HG03520 (cell line): ENCODE measurements around the gene CCDC188.
"Not testable (repeated sequence)": the region's sequence is repeated elsewhere in the genome, so short reads cannot be mapped to it uniquely, and the experiment has no call there.

ENCODE experiments used
- ATAC-seq: cut with Tn5 transposase; IDR thresholded peaks from one replicate; pipeline ENCODE4 v1.9.1; 2021; ENCODE audit warnings: mild to moderate bottlenecking, moderate library complexity; ENCODE audit not compliant: unreplicated experiment

CCDC188 gene

GRCh38 chr22:20171288-20172140 is 20.7 kb upstream of the CCDC188 start:
- no peak for ATAC-seq

DNA sequence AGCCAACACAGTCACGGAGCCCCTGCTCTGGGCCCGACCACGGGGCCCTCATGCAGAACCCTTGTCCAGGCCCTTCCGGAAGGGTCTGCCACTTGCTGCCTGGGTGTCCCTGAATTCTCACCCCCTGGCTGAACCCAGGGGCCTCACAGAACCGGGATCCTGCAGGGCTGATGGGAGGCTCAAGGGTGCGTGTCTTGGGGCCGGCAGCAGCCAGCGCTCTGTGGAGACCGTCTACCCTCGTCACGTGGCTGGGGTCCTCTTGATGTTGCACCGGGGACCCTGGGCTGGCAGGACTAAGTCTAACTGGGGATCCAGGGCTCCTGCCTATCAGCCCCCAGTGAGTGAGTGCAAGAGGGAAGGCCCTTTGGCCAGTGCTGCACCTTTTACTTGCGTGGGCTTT is 19.3 kb upstream of the CCDC188 start:
- no peak for ATAC-seq

DNA sequence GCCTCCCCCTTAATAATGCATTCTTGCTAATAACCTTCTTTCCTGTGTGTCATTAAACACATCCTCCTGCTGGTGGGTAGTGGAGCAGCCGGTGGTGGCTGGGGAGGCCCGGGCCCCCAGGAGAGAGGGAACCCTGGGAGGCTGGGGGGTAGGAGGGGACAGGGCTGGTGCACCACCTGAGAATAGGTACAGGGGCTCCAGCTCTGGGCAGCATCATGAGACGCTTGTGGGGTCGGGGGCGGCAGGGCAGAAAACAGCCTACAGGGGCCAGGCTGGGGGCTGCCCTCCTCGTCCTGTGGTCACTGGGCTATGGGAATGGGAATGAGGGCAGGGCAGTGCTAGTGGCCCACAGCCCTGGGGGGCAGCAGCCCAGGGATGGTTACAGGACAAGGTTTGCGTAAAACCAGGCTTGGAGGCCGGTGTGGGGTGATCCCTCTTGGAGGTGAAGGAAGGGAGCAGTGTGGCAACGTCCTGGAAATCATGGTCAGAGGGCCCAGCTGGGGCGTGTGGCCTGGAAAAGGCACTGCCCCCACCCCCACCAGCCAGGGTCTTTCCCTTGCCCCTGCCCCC is 18.5 kb upstream of the CCDC188 start:
- ATAC-seq, result no peak

DNA sequence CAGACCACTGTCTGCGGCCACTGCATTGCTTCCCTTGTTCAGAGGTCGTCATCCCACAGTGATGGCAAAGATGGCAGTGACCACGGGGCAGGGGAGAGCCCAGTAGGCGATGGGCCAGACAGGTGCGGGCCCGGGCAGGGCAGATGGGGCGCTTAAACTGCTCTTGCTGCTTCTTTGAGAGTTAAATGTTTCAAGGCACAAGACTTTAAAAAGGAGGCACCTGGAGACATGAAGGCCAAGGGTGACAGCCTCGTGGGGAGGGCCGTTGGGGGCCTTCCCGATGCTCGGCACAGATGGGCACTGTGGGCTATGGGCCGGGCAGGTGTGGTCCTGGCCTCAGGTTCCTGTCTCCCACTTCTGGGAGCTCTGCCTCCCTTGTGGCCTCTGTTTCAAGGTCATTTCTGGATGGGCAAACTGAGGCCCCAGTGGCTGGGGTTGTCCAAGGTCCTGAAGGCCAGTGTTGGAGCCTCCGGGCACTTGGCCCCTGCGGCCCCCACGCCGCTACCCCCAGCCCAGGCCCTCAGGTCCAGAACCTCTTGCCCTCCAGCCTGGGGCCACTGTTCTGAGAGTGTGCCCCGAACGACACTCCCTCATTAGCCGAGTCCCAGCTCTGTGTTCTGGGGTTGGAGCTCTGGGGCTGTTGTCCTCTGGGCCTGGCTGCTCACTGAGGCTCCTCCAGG is 16.9 kb upstream of the CCDC188 start:
- no peak for ATAC-seq

- no peak for ATAC-seq
These were observed 15.8 kb upstream of the CCDC188 start for GRCh38 chr22:20166703-20167102.

- ATAC-seq, result no peak
These were observed 15.1 kb upstream of the CCDC188 start for GRCh38 chr22:20165913-20166312.

DNA sequence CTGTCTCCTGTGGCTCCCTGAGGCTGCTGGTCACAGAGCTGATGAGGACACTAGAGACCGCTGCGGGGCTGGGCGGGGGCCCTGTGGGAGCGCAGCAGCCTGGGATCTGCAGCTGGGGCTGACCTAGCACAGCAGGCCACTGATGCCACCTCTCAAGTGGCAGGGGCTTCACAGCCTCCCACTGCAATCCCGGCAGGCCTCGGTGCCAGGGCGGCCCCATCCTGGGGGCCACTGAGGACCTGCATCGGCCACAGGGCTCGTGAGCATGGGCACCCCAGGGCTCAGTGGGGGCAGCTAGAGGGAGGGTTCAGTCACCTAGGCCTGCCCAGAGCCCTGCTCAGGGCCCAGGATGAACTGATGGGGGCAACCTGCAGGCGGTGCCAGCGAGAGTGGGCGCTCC is 14.6 kb upstream of the CCDC188 start:
- no peak for ATAC-seq

GRCh38 chr22:20164863-20165262 is 14.0 kb upstream of the CCDC188 start:
- ATAC-seq, result no peak

- no peak for ATAC-seq
These were observed 9.2 kb upstream of the CCDC188 start for GRCh38 chr22:20160041-20160440.

DNA sequence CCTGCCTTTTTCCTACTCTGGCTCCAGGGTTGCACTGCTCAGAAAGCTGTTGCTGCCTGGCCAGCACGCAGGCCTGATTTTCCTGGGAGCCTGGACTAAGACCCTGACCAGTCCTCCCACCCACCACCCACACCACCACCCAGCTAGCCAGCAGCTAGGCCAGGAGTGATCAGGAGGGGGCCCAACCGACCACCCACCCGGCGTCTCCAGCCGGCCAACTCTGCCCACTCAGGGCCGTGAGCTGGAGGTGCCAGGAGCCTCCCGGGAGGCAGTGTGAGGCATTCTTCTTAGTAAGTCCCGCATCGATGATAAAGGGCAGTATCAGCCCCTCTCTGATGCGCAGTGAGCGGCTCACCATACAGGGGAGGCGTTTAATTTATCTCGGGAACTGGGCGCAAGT is 8.7 kb upstream of the CCDC188 start:
- not testable (repeated sequence) for ATAC-seq

- ATAC-seq, result no peak
These were observed 8.2 kb upstream of the CCDC188 start for GRCh38 chr22:20159076-20159475.

DNA sequence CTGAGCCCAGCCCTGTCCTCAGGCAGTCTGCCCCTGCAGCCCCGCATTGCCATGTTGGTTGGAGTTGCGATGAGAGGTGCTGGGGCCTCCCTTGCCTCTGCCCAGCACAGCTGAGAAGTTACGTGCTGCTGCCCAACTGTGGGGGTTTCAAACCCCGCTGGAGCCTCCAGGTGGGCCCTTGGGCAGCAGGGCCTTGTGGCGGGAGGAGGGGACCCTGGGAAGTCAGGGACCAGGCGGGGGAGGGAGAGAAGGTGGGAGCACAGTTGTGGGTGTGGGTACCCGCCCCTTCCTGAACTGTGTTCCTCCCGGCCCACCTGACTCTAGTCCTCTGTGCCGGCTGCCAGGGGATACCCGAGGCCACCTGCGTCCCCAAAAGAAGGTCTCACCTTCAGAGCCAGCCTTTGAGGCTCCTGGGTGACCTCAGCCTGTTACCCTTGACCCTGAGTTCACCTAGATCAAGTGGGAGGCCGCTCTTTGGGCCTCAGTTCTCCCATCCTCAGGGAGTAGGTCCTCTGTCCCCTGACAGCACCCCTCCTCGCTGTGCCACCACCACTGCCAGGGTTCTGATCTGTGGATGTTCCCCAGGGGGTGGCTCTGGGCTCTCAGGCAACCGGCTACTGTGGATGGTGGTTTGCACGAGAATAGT is 7.7 kb upstream of the CCDC188 start:
- ATAC-seq, result no peak

GRCh38 chr22:20157430-20158183 is 6.8 kb upstream of the CCDC188 start:
- no peak for ATAC-seq

GRCh38 chr22:20156611-20157429 is 6.0 kb upstream of the CCDC188 start:
- ATAC-seq, result no peak

- no peak for ATAC-seq
These were observed 5.2 kb upstream of the CCDC188 start for GRCh38 chr22:20156042-20156389.

DNA sequence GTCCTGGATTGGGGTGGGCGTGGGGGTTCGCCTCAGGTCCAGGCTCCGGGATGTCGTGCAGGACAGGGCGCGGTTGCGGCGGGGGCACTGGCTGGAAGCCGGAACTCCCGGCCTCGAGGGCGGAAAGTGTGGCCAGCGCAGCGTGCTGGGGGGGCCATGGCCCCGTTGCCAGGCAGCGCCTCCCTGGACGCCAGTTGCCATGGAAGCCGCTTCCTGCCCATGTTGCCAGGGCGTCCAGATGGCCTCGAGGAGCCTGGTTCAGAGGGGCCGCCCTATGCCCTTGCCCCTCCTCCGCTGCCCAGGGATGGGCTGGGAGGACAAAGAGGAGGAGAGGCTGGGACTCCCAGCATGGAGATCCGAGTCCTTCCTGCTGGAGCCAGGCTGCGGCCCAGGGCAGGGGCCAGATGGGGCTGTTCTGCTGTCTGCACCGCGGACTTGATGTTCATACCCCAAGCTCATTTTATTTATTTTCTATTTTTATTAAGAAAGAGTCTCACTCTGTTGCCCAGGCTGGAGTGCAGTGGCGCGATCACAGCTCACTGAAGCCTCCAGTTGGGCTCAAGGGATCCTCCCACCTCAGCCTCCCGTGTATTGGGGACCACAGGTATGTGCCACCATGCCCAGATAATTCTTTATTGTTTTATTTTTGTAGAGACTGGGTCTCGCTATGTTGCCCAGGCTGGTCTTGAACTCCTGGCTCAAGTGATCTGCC is 4.6 kb upstream of the CCDC188 start:
- no peak for ATAC-seq

- no peak for ATAC-seq
These were observed 3.8 kb upstream of the CCDC188 start for GRCh38 chr22:20154602-20155187.

DNA sequence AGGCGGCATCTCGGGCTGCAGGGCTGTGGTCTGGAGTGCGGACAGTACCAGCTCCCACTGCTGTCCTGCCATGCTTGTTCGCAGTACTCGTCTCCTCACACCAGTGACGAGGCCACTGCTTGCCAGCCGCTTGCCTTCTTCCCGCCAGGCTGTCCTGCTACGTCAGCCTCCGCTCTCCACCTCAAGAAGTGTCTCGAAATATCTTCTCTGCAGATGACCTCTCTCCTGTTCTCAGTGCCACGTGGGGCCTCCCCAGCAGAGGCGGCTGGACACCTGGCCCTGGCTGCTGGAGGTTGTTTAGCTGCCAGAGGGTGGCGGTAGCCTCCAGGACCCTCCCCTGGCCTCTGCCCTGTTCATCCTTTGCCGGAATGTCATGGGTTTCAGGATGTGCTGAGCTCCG is 3.1 kb upstream of the CCDC188 start:
- ATAC-seq, result no peak

DNA sequence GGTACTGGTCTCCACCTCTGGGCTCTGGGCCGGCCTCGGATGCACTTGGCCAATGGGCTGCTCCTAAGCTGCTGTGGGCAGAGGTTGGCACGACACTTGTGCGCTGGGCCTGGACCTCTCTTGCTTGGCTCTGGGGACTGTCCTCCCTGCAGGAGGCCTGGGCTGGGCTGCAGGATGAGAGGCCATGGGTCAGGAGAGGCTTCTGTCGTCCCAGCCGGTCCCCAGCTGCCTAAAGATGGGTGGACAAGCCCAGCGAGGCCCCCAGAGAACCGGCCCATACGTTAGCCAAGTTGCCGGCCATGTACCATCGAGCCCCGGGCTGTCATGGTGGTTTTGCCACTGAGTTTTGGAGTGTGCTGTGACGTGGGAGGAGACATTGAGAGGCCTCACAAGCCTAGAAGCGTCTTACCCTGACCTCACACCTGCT is 1.6 kb upstream of the CCDC188 start:
- ATAC-seq, result no peak
